Measurements from ENCODE around the gene NOXRED1. TPM values are rescaled to one million over a fixed set of nuclear protein-coding genes. Genes with fewer than 3 reads are reported as not detected.
A peak's percentile ranks its signal among the peaks of the same experiment; 100 is the strongest.

The NOXRED1 gene
- polyA plus RNA-seq, 2 of the 4 experiments (the other 2 are of a cell fraction) = 0.18 to 0.34 TPM

- Histone ChIP-seq H3K4me3 (no peak overlapping the region), H3K9me3 (no peaks in the 10 kb centered on the region), H3K27ac (no peak overlapping the region), H3K4me1 (no peaks in the 10 kb centered on the region), H3K4me2 (no peak overlapping the region)
- DNase-seq (ENCODE audit: low read depth in 1 of 2, low spot score in 1 of 2) = no peak
- ATAC-seq = no peak
- no peak for FAIRE-seq
- ChIA-PET POLR2A (no interaction called here), CTCF (interaction anchor here (0.7 kb wide), 1 partner anchor 232 kb away, joined by 5 read pairs; no protein-coding TSS in a partner anchor)
- TF ChIP-seq CHD4 (IDR thresholded peaks at IDR 0.05; ENCODE audit: borderline replicate concordance) (no peak), EP300 (IDR thresholded peaks at IDR 0.05) (no peak), POLR2AphosphoS2 (conservative IDR thresholded peaks at IDR 0.05; ENCODE audit: low read length) (no peak), RCOR1 (IDR thresholded peaks at IDR 0.05; ENCODE audit: low read depth, low read length) (no peak), BHLHE40 (IDR thresholded peaks at IDR 0.05; ENCODE audit: low read depth, low read length) (no peak)
- TF ChIP-seq, protein P1, sequence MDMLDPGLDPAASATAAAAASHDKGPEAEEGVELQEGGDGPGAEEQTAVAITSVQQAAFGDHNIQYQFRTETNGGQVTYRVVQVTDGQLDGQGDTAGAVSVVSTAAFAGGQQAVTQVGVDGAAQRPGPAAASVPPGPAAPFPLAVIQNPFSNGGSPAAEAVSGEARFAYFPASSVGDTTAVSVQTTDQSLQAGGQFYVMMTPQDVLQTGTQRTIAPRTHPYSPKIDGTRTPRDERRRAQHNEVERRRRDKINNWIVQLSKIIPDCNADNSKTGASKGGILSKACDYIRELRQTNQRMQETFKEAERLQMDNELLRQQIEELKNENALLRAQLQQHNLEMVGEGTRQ (IDR thresholded peaks at IDR 0.05) = no peak
- TF ChIP-seq, protein P2, sequence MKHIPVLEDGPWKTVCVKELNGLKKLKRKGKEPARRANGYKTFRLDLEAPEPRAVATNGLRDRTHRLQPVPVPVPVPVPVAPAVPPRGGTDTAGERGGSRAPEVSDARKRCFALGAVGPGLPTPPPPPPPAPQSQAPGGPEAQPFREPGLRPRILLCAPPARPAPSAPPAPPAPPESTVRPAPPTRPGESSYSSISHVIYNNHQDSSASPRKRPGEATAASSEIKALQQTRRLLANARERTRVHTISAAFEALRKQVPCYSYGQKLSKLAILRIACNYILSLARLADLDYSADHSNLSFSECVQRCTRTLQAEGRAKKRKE (CRISPR knock-in tag; IDR thresholded peaks at IDR 0.05; ENCODE audit: low read depth) = no peak
- 58% methylated on average over 3 of the region's 3 CpGs for WGBS (ENCODE audit: missing lambda C conversion rate)
Observed at GRCh38 chr14:77403768-77404167, 19.6 kb downstream of the NOXRED1 start.

- ChIA-PET CTCF (no interaction called here), POLR2A (no interaction called here)
- no peaks in the 10 kb centered on the region for H3K4me1 ChIP-seq
- no peak for FAIRE-seq
- ATAC-seq = no peak
- no peak overlapping the region for H3K4me2 ChIP-seq
- H3K9me3 ChIP-seq = no peaks in the 10 kb centered on the region
- 68% methylated on average over 6 of the region's 6 CpGs for WGBS (ENCODE audit: missing lambda C conversion rate)
- TF ChIP-seq HMGXB4 (CRISPR knock-in tag; IDR thresholded peaks at IDR 0.05; ENCODE audit: borderline replicate concordance) = no peak
- TF ChIP-seq CHD4 (IDR thresholded peaks at IDR 0.05; ENCODE audit: borderline replicate concordance) = no peak
- TF ChIP-seq ZSCAN20 (CRISPR knock-in tag; IDR thresholded peaks at IDR 0.05) = no peak
- no peak for TF ChIP-seq KDM5A (IDR thresholded peaks at IDR 0.05)
- no peak for TF ChIP-seq FOXS1 (CRISPR knock-in tag; IDR thresholded peaks at IDR 0.05)
- TF ChIP-seq RCOR1 (IDR thresholded peaks at IDR 0.05; ENCODE audit: low read depth, low read length) = no peak
- no peak for TF ChIP-seq POLR2AphosphoS2 (conservative IDR thresholded peaks at IDR 0.05; ENCODE audit: low read length)
- TF ChIP-seq FOSB (CRISPR knock-in tag; IDR thresholded peaks at IDR 0.05) = no peak
- TF ChIP-seq RNF2 (IDR thresholded peaks at IDR 0.05; ENCODE audit: borderline replicate concordance, low read depth) = no peak
- TF ChIP-seq ESRRA (IDR thresholded peaks at IDR 0.05; ENCODE audit: borderline replicate concordance, low read length) = no peak
- no peak for TF ChIP-seq FOSL2 (IDR thresholded peaks at IDR 0.05)
- TF ChIP-seq FOSL2 (CRISPR knock-in tag; IDR thresholded peaks at IDR 0.05) = no peak
- TF ChIP-seq NPAS2 (CRISPR knock-in tag; IDR thresholded peaks at IDR 0.05; ENCODE audit: borderline replicate concordance) = no peak
- no peak overlapping the region for H3K4me3 ChIP-seq
- H3K27ac ChIP-seq = no peak overlapping the region
- DNase-seq (ENCODE audit: low read depth in 1 of 2, low spot score in 1 of 2) = no peak
Observed at GRCh38 chr14:77400216-77400615, 23.1 kb downstream of the NOXRED1 start.

DNA sequence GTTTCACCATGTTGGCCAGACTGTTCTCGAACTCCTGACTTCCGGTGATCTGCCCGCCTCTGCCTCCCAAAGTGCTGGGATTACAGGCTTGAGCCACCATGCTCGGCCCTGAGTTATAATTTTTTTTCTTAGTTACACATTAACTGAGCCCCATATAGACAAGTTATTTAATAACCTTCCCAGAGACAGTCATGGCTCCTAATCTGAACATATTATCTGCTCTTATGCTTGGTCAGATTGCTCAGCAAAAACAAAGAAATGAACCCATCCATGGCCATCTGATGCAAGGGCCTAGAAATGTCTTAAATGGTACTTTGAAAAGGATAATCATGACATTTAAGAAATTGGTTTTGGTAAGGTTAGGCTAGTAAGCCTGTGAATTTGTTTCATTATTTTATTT, 33.1 kb downstream of the NOXRED1 start:
- DNase-seq (ENCODE audit: low read depth in 1 of 2, low spot score in 1 of 2) (peak in 1 of 2 experiments; percentile 39), FAIRE-seq (no peak), ATAC-seq (peak in 1 of 2 experiments; percentile 66; a peak in 3 of 6 replicates)
- Histone ChIP-seq H3K4me3 (no peak overlapping the region), H3K4me1 (0 out of 3 replicates have a peak, but pooled peaks cover 5% of the 10 kb centered on the region), H3K9me3 (no peaks in the 10 kb centered on the region), H3K4me2 (peak overlapping the region; percentile 36), H3K27ac (peak overlapping the region; percentile 33 to 67; a peak in 2 of 6 replicates)
- POLR2A ChIA-PET = no interaction called here
- 67% methylated on average over 4 of the region's 4 CpGs for WGBS (ENCODE audit: missing lambda C conversion rate)
- no peak for TF ChIP-seq BHLHE40 (IDR thresholded peaks at IDR 0.05; ENCODE audit: low read depth, low read length)
- TF ChIP-seq FOXS1 (CRISPR knock-in tag; IDR thresholded peaks at IDR 0.05) = no peak
- no peak for TF ChIP-seq HOXB5 (CRISPR knock-in tag; IDR thresholded peaks at IDR 0.05)
- no peak for TF ChIP-seq TP53 (CRISPR knock-in tag; IDR thresholded peaks at IDR 0.05)
- no peak for TF ChIP-seq ZSCAN20 (CRISPR knock-in tag; IDR thresholded peaks at IDR 0.05)
- no peak for TF ChIP-seq CBX2 (IDR thresholded peaks at IDR 0.05; ENCODE audit: borderline replicate concordance, low read depth)
- CTCF ChIA-PET = interaction anchor here (0.8 kb wide), 1 partner anchor 239 kb away, joined by 3 read pairs; no protein-coding TSS in a partner anchor
